ENCODE data around the gene CHRD.

Gene CHRD

DNA sequence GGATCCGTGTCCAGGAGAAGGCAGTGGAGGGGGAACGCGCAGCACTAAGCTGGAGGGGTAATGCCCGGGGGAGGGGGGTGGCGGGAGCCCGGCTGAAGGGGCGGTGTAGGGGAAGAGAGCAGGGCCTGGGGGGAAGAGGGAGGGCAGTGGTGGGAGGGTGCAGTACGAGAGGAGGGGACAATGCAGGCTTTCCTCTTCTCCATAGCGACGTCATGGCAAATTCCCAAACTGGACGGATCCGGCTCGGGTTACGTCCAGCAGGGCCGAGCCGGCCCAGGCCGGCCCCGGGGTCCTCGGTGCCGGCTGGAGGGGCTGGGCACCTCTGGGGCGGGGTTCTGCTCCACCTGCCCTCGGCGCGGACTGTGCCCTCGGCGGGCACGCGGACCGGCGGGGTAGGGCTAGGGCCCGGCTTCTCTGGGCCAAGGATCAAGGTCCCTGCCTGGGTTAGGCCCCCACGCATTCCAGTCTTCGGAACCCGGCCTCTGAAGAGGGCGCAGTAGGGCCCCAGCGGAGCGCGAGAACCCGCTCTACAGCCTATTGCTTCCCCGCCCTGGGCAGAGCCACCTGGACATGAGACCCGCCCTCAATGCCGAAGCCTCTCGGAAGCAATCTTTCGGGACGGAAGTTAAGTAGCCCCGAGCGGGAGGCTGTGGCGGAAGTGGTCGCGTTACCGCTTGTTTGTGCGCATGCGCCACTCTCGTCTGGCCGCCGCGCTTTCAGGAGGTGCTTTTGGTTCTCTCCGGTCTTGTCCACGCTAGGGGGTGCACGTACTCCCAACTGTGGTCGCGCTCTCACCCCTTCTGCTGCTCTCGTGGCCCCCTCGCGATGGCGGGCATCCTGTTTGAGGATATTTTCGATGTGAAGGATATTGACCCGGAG lies 16.9 kb upstream of the CHRD start:
- Histone ChIP-seq H3K4me1 (ENCODE audit: insufficient read depth, low read length) (peaks cover 10% of the 10 kb centered on the region), H3K36me3 (ENCODE audit: insufficient read depth, low read length) (peaks cover 36% of the 10 kb centered on the region), H3K4me3 (ENCODE audit: low read length) (peak overlapping the region; percentile 81), H3K9ac (ENCODE audit: low read depth, low read length) (peak overlapping the region; percentile 91), H3K9me3 (ENCODE audit: insufficient read depth, low read depth, low read length) (no peaks in the 10 kb centered on the region), H3K27ac (ENCODE audit: low read depth, low read length) (peak overlapping the region; percentile 98), H3K27me3 (ENCODE audit: insufficient read depth, low read length) (peaks cover 8% of the 10 kb centered on the region)
- WGBS = under 1% methylated on average over 68 of the region's 68 CpGs

DNA sequence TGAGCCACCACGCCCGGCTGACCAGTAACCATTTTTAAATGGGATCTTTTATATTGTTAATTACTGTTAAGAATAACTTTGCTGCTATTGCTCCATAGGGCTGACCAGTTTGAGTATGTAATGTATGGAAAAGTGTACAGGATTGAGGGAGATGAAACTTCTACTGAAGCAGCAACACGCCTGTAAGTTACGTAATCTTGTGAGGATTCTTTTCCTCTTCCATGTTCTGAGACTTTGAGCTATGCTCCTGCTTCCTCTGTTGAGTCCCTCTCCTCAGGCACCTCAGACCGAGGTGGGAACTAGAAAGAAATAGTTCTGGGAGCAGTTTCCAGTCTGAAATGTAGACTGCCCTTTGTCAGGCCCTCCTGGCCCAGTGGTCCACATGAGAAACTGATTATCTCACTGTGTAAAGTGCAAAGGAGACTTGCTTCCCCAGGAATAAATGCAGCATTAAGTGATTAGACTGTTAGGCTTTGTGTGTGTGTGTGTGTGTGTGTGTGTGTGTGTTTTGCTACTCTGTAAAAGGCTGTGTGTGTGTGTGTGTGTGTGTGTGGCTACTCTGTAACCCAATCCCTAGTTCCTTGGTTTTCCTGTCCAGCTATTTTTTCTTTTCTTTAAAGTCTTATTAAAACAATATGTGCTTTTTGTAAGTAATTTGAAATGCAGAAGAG lies 13.1 kb upstream of the CHRD start:
- H3K36me3 ChIP-seq (ENCODE audit: insufficient read depth, low read length) = peaks cover 48% of the 10 kb centered on the region

DNA sequence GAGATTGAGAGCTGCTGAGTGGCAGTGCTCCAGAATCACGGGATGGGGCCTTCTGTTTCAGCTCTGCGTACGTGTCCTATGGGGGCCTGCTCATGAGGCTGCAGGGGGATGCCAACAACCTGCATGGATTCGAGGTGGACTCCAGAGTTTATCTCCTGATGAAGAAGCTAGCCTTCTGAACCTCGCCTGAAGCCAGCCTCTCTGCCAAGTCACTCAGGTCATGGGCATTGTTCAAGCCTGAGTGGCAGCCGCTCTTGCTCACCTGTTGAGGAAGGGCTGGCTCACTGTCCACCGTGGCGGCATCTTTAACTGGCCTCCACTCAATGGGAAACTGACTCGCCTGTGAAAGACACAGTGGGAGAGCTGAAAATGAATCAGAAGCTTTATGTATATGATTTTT lies 11.7 kb upstream of the CHRD start:
- Histone ChIP-seq H3K9ac (ENCODE audit: low read depth, low read length) (no peak overlapping the region), H3K4me3 (ENCODE audit: low read length) (no peak overlapping the region), H3K36me3 (ENCODE audit: insufficient read depth, low read length) (peaks cover 48% of the 10 kb centered on the region), H3K9me3 (ENCODE audit: insufficient read depth, low read depth, low read length) (no peaks in the 10 kb centered on the region), H3K27me3 (ENCODE audit: insufficient read depth, low read length) (no peaks in the 10 kb centered on the region), H3K27ac (ENCODE audit: low read depth, low read length) (no peak overlapping the region), H3K4me1 (ENCODE audit: insufficient read depth, low read length) (no peaks in the 10 kb centered on the region; the same call in 1 of the 2 replicates)
- 93% methylated on average over 8 of the region's 9 CpGs for WGBS

More for the DNA sequence above, 13.1 kb upstream of the CHRD start:
- no peak overlapping the region for H3K27ac ChIP-seq (ENCODE audit: low read depth, low read length)
- H3K27me3 ChIP-seq (ENCODE audit: insufficient read depth, low read length) = no peaks in the 10 kb centered on the region
- no peak overlapping the region for H3K9ac ChIP-seq (ENCODE audit: low read depth, low read length)
- WGBS = 97% methylated on average over 5 of the region's 5 CpGs
- no peaks in the 10 kb centered on the region; the same call in 1 of the 2 replicates for H3K4me1 ChIP-seq (ENCODE audit: insufficient read depth, low read length)
- H3K4me3 ChIP-seq (ENCODE audit: low read length) = no peak overlapping the region
- H3K9me3 ChIP-seq (ENCODE audit: insufficient read depth, low read depth, low read length) = no peaks in the 10 kb centered on the region

DNA sequence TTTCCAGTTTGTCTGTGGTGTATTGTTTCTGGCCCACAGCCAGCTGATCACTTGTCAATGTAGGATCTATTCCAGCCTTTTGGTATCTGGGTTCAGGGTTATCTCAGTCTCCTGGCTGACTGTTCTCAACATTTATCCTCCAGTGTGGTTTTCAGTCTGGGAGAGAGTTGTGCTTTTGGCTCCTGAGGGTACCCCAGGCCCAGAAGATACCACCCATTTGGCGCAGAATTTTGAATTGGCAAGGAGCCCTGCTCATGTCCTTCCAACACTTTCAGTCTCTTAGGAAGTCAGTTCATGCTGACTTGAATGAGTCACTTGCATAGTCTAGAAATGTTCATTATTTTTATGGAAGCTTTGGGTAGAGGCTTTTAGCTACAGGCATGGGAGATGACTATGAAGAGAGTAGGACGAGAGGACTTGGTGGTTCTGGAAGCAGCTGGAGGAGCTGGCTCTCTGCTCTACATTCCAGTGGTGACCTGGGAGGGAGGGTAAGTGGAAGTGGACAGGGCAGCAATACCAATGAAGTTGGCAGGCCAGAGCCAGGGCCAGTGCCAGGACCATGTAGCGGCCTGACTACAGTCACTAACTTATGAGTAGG lies 11.2 kb upstream of the CHRD start:
- 93% methylated on average over 3 of the region's 3 CpGs for WGBS
- Histone ChIP-seq H3K9ac (ENCODE audit: low read depth, low read length) (no peak overlapping the region), H3K27me3 (ENCODE audit: insufficient read depth, low read length) (no peaks in the 10 kb centered on the region), H3K36me3 (ENCODE audit: insufficient read depth, low read length) (peaks cover 48% of the 10 kb centered on the region), H3K9me3 (ENCODE audit: insufficient read depth, low read depth, low read length) (no peaks in the 10 kb centered on the region), H3K4me3 (ENCODE audit: low read length) (no peak overlapping the region), H3K4me1 (ENCODE audit: insufficient read depth, low read length) (no peaks in the 10 kb centered on the region; the same call in 1 of the 2 replicates), H3K27ac (ENCODE audit: low read depth, low read length) (no peak overlapping the region)

DNA sequence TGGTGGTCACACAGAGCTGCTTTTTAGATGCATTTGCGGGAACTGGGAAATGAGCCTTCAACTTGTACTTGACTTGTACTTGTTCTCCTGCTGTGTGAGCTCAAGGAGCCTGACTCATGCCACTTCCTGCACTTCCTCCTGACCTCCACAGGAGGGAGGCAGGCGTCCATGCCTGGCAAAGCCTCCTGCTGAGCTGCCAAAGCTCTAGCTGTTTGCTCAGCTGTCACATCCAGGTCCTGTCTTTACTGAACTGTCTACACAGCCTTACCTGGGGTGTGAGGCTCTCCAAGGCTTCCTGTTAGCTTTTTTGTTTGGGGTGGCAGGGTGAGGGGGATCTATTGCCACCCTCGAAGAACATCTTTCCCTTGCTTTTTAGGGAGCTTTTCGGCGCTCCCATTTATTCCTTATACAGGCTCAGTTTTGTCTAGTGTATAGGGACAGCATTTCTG lies 8.3 kb upstream of the CHRD start:
- no peaks in the 10 kb centered on the region; the same call in 1 of the 2 replicates for H3K4me1 ChIP-seq (ENCODE audit: insufficient read depth, low read length)
- 0 out of 2 replicates have a peak, but pooled peaks cover 5% of the 10 kb centered on the region for H3K27me3 ChIP-seq (ENCODE audit: insufficient read depth, low read length)
- 47% methylated on average over 5 of the region's 5 CpGs for WGBS
- H3K9me3 ChIP-seq (ENCODE audit: insufficient read depth, low read depth, low read length) = no peaks in the 10 kb centered on the region
- H3K9ac ChIP-seq (ENCODE audit: low read depth, low read length) = no peak overlapping the region
- no peak overlapping the region for H3K4me3 ChIP-seq (ENCODE audit: low read length)
- peaks cover 30% of the 10 kb centered on the region for H3K36me3 ChIP-seq (ENCODE audit: insufficient read depth, low read length)
- H3K27ac ChIP-seq (ENCODE audit: low read depth, low read length) = peak overlapping the region; percentile 8; the same call in 1 of the 2 replicates

DNA sequence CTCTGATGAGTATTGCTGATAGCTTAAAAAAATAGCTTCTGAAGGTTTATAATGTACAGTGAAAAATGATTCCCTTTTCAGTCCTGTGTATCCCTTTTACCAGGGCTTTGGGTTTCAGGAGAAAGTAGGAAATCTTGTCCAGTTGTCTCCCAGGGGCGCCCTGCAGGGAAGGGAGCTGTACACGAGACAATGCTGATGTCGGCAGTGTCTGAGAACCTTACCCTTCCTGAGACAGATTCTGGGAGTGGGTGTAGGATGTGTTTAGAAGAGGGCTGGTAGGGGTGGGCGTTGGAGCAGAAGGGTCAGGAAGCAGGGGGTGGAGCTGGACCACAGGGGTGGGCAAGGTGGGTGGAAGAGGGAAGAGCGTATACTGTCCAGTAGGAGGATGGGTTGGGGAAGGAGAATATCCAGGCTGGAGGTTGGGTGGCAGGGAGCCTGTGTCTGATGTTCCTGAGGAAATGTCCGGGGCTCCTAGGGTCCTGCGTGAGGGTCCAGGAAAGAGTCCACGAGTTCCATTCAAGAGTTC lies 7.5 kb upstream of the CHRD start:
- H3K9me3 ChIP-seq (ENCODE audit: insufficient read depth, low read depth, low read length) = no peaks in the 10 kb centered on the region
- peaks cover 5% of the 10 kb centered on the region for H3K4me1 ChIP-seq (ENCODE audit: insufficient read depth, low read length)
- 87% methylated on average over 8 of the region's 8 CpGs for WGBS
- no peak overlapping the region for H3K9ac ChIP-seq (ENCODE audit: low read depth, low read length)
- H3K27ac ChIP-seq (ENCODE audit: low read depth, low read length) = no peak overlapping the region
- no peak overlapping the region for H3K4me3 ChIP-seq (ENCODE audit: low read length)
- H3K27me3 ChIP-seq (ENCODE audit: insufficient read depth, low read length) = peaks cover 8% of the 10 kb centered on the region; the same call in 1 of the 2 replicates
- peaks cover 23% of the 10 kb centered on the region for H3K36me3 ChIP-seq (ENCODE audit: insufficient read depth, low read length)

DNA sequence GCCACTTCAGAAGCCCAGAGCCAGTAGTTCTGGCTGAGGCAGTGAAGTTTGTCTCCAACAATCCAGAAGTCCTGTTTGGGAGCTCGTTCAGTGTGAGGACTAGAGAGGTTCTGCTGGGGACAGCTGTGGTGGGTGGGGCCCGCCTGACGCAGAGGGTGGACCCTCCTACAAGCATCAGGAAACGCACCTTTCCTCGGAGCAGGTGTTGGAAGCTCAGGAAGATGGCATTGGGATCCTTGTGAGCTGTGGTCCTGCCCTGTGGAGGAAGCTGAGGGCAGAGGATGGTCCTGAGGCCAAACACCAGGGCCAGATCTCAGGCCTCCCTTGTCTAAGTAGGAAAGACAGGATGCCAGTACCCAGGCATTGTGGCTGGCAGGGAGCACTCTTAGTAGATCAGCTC lies 6.9 kb upstream of the CHRD start:
- H3K36me3 ChIP-seq (ENCODE audit: insufficient read depth, low read length) = peaks cover 20% of the 10 kb centered on the region
- peaks cover 11% of the 10 kb centered on the region; the same call in 1 of the 2 replicates for H3K27me3 ChIP-seq (ENCODE audit: insufficient read depth, low read length)
- H3K4me3 ChIP-seq (ENCODE audit: low read length) = no peak overlapping the region
- H3K9me3 ChIP-seq (ENCODE audit: insufficient read depth, low read depth, low read length) = no peaks in the 10 kb centered on the region
- no peak overlapping the region for H3K9ac ChIP-seq (ENCODE audit: low read depth, low read length)
- WGBS = 84% methylated on average over 5 of the region's 5 CpGs
- peaks cover 11% of the 10 kb centered on the region for H3K4me1 ChIP-seq (ENCODE audit: insufficient read depth, low read length)
- no peak overlapping the region for H3K27ac ChIP-seq (ENCODE audit: low read depth, low read length)

DNA sequence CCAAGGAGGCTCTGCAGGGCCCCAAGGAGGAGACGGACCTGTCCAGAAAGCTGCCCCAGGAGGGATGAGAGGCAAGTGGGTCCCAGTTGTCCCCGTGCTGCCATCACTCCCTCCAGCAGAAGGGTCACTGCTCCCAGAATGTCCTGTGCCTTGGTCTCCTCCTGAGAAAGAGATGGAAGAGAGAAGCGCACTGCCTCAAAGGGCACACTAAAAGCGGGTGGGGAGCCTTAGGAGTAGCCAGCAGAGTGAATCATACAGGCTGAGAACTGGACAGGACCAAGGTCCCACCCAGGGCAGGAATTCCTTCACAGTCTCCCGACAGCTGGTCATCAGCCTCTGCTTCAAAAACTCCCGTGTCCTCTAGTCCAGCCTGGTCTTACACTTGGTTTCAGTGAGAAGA lies 6.4 kb upstream of the CHRD start:
- H3K4me1 ChIP-seq (ENCODE audit: insufficient read depth, low read length) = peaks cover 16% of the 10 kb centered on the region
- no peak overlapping the region for H3K27ac ChIP-seq (ENCODE audit: low read depth, low read length)
- H3K9ac ChIP-seq (ENCODE audit: low read depth, low read length) = no peak overlapping the region
- 91% methylated on average over 6 of the region's 6 CpGs for WGBS
- H3K4me3 ChIP-seq (ENCODE audit: low read length) = no peak overlapping the region
- H3K36me3 ChIP-seq (ENCODE audit: insufficient read depth, low read length) = peaks cover 14% of the 10 kb centered on the region
- peaks cover 16% of the 10 kb centered on the region for H3K27me3 ChIP-seq (ENCODE audit: insufficient read depth, low read length)
- H3K9me3 ChIP-seq (ENCODE audit: insufficient read depth, low read depth, low read length) = no peaks in the 10 kb centered on the region

DNA sequence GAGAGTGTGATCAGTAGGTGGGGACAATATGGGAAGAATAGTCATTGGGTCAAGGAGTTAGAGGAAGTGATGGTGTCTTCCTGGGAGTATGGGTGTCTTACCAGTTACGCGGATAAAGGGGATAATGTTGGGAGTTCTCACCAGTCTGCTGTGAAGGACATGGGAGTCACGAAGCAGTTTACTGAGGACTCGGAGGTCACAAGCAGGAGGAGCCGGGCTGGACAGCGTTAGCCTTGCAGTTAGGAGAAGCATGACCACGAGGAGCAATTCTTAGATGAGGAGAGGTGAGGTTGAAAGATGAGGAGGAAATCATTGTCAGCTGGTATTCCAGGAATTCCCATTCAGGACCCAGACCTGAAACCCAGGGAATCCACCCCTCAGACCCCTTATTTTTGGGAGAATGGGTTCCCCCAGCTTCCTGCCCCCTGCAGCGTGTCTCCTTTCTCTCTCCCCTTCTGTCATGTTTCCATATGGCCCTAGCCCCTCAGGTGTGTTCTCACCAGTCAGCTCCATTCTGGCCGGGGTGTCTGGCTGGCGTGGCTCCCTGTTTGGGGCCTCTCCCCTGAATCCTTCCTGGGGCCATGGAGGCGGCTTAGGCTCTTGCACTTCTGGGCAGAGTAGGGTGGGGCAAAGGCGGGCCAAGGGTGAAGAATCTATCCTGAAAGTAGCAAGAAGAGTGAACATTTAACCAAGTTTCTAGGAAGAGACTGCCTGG lies 4.0 kb upstream of the CHRD start:
- H3K4me1 ChIP-seq (ENCODE audit: insufficient read depth, low read length) = peaks cover 24% of the 10 kb centered on the region
- no peak overlapping the region for H3K4me3 ChIP-seq (ENCODE audit: low read length)
- no peak overlapping the region for H3K27ac ChIP-seq (ENCODE audit: low read depth, low read length)
- no peaks in the 10 kb centered on the region for H3K9me3 ChIP-seq (ENCODE audit: insufficient read depth, low read depth, low read length)
- no peaks in the 10 kb centered on the region for H3K36me3 ChIP-seq (ENCODE audit: insufficient read depth, low read length)
- 82% methylated on average over 12 of the region's 12 CpGs for WGBS
- H3K27me3 ChIP-seq (ENCODE audit: insufficient read depth, low read length) = peaks cover 36% of the 10 kb centered on the region
- H3K9ac ChIP-seq (ENCODE audit: low read depth, low read length) = no peak overlapping the region

DNA sequence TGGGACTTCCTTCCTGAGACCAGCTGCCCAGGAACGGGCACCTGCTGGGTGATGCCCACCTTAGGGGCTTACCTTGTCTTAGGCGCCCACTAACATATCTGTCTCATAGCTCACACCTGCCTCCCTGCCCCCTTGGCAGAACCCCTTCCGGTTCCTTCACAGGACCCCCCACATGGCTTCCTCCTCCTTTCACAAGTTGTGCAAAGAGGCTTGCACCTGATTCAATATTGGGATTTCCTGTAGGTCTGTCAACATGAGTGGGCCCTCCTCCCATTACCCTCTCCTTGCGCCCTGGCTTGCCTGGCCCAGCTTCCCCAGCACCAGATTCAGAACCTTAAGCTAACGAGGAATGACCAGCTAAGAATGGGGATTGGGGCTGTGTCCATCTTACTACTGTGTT lies 2.5 kb upstream of the CHRD start:
- Histone ChIP-seq H3K27me3 (ENCODE audit: insufficient read depth, low read length) (peaks cover 51% of the 10 kb centered on the region), H3K9ac (ENCODE audit: low read depth, low read length) (no peak overlapping the region), H3K9me3 (ENCODE audit: insufficient read depth, low read depth, low read length) (no peaks in the 10 kb centered on the region), H3K36me3 (ENCODE audit: insufficient read depth, low read length) (no peaks in the 10 kb centered on the region), H3K27ac (ENCODE audit: low read depth, low read length) (no peak overlapping the region), H3K4me3 (ENCODE audit: low read length) (no peak overlapping the region), H3K4me1 (ENCODE audit: insufficient read depth, low read length) (peaks cover 25% of the 10 kb centered on the region)
- WGBS = 78% methylated on average over 5 of the region's 5 CpGs
